Epithelial cell of esophagus (primary cell): Measurements from ENCODE around the gene SCAANT1.

Source experiments
- DNase-seq: peaks from one replicate; pipeline ENCODE4 v3.0.0; 2010; ENCODE audit warnings: low read depth
- H3K4me3 ChIP-seq: 2 replicates; pipeline ENCODE4 v1.5.1; 2011; ENCODE audit warnings: mild to moderate bottlenecking, low read length, control low read depth
- CTCF ChIP-seq: IDR thresholded peaks from 2 replicates; pipeline ENCODE4 v1.5.1; 2011; ENCODE audit warnings: low read depth, mild to moderate bottlenecking, low read length, control low read depth, inconsistent platforms; ENCODE audit not compliant: insufficient read depth; ENCODE audit errors: missing control alignments

The SCAANT1 gene

DNA sequence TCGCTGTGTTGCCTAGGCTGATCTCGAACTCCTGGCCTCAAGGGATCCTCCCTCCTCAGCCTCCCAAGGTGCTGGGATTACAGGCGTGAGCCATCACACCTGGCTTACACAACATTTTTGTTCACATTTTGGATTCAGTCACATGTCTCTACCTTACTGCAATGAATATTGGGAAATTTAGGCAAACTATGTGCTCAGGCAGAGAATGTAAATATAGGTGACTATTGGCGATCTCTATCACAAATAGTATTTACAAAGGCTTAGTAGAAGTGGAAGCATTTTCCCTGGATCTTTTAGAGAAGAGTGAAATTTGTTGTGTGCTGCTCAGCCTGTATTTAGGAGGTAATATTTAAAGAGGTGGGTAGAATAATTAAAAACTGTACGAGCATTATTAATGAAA is 20.7 kb downstream of the SCAANT1 start:
- no peak for TF ChIP-seq CTCF
- DNase-seq = no peak

DNA sequence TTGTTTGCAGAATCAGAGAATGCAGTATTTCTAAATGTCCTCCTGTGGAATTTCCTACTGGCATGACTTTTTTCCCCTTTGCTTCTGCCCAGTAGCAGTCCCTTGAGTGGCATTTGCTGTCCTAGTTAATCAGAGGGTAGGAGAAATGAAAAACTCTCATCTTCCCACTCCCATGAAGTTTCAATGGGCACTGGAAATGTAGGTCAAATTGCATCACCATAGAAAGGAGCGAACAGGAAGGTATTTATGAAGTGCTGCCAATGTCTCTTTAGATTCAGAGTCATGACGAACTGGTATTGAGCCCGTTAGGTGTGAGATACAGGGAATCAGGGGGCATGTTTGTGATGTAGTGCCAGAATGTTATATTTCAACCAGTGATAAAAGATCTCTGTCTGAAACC is 25.3 kb downstream of the SCAANT1 start:
- no peak overlapping the region for H3K4me3 ChIP-seq

More for the DNA sequence above, 20.7 kb downstream of the SCAANT1 start:
- no peak overlapping the region for H3K4me3 ChIP-seq

DNA sequence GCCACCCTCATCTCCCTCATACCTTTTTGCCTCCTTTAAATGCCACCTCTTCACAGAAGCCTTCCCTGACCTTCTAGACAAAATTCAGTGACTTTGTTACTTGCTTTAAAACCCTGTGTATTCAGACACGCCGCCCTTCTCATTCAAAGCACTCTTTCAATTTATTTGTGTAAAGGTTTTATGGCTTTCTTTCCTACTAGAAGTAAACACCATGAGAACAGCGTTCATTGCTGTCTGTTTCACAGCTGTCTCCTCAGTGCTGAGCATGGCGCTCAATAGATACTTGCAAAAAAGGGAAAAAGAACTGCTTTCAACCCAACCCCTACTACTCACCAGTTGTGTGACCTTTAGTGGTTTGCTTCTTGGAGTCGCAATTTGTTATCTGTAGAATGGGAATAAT is 31.5 kb downstream of the SCAANT1 start:
- no peak for TF ChIP-seq CTCF
- no peak overlapping the region for H3K4me3 ChIP-seq
- DNase-seq = no peak

More for the DNA sequence above, 25.3 kb downstream of the SCAANT1 start:
- DNase-seq = no peak
- no peak for TF ChIP-seq CTCF

GRCh38 chr3:63878394-63879060 is 33.7 kb downstream of the SCAANT1 start:
- TF ChIP-seq CTCF = no peak
- no peak overlapping the region for H3K4me3 ChIP-seq
- no peak for DNase-seq

DNA sequence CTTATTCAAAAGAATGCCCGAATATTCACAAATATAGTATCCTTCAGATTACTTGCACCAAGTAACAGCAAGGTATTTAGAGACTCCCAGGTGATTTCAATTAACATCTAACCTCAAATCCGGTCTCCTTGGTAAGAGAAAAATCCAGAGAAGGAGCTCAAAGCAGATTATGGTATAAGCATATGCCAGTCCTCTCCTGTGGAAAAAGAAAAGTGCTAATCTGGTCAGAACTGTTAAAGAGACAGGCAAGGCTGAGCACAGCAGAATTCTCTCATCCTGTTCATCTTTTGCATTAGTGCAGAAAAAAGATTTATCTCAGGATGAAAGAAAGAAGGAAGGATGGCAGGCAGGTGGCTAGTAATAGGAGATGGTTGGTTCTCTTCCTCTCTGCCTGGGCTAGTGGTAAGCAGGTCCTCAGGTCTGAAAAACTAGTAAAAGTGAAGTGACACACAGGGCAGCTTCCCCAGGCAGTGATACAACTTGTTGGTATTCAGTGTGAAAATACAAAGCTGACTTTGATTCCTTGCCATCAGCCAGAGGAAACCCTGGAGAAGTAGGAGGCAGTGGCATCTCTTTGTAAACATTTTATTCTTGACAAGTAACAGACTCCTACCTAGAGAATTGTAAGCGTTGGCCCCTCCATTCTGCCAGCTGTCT is 34.3 kb downstream of the SCAANT1 start:
- no peak for TF ChIP-seq CTCF
- H3K4me3 ChIP-seq = no peak overlapping the region
- DNase-seq = no peak

GRCh38 chr3:63876260-63876659 is 35.9 kb downstream of the SCAANT1 start:
- DNase-seq = no peak

More at GRCh38 chr3:63876260-63876659, 35.9 kb downstream of the SCAANT1 start:
- TF ChIP-seq CTCF = no peak
- no peak overlapping the region for H3K4me3 ChIP-seq
